Measurements from ENCODE around the gene RASA3.

Gene RASA3

DNA sequence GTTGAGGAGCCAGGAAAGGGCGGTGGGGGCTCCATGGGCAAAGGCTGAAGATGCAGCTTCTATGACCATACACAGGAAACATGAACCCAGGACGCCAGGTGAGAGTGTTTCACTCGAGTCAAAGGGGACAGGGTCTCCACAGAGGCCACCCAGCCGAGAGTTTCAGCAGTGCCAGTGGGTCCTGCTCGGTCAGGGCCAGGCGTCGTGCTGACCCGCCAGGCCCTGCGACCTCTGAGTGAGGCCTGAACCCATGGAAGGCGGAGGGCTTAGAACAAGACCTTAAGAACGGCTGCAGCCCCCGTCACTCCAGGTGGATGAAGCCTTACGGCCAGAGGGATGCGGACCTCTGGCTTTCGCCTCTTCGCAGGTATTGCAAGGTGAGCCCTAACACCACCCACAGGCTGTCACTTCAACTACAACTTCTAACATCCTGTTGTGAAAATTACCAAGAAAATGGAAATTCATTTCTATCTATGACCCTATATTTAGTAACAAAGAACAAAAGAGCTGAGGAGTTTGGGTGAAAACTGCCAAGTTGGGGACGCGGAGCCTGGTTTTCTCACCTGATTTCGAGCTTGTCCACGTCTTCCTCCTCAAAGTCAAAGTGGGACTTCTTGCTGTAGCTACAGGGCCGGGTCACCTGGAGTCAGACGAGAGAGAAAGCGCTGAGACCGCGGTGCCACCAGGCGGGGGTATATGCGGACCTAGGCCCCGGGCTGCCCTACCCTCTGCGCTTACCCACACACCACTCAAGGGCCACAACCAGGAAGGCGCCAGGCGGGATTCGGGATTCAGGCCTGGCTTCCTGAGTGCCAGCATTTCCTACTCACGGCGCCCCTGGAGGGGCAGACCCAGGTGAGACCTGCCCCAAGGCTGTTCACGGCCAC is 108.5 kb downstream of the RASA3 start:
- peak overlapping the region; percentile 41; the same call in 1 of the 2 replicates for H3K9ac ChIP-seq (ENCODE audit: low read length)
- no peaks in the 10 kb centered on the region for H4K20me1 ChIP-seq (ENCODE audit: insufficient read depth, low read length)
- H3K36me3 ChIP-seq (replicated peaks; ENCODE audit: low read depth, low read length): no peaks in the 10 kb centered on the region
- no peak for TF ChIP-seq EZH2phosphoT487 (IDR thresholded peaks at IDR 0.05; ENCODE audit: low read depth)
- TF ChIP-seq, protein P1, sequence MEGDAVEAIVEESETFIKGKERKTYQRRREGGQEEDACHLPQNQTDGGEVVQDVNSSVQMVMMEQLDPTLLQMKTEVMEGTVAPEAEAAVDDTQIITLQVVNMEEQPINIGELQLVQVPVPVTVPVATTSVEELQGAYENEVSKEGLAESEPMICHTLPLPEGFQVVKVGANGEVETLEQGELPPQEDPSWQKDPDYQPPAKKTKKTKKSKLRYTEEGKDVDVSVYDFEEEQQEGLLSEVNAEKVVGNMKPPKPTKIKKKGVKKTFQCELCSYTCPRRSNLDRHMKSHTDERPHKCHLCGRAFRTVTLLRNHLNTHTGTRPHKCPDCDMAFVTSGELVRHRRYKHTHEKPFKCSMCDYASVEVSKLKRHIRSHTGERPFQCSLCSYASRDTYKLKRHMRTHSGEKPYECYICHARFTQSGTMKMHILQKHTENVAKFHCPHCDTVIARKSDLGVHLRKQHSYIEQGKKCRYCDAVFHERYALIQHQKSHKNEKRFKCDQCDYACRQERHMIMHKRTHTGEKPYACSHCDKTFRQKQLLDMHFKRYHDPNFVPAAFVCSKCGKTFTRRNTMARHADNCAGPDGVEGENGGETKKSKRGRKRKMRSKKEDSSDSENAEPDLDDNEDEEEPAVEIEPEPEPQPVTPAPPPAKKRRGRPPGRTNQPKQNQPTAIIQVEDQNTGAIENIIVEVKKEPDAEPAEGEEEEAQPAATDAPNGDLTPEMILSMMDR (IDR thresholded peaks at IDR 0.05; ENCODE audit: low read depth, low read length): no peak
- H3K27ac ChIP-seq (ENCODE audit: low read length): no peak overlapping the region
- H3K4me3 ChIP-seq (ENCODE audit: low read length): peak overlapping the region; percentile 66
- no peaks in the 10 kb centered on the region; the same call in 1 of the 2 replicates for H3K9me3 ChIP-seq (ENCODE audit: insufficient read depth, low read length)
- peaks cover 15% of the 10 kb centered on the region for H3K4me1 ChIP-seq (ENCODE audit: low read length)
- H3K27me3 ChIP-seq (ENCODE audit: low read depth, low read length): no peaks in the 10 kb centered on the region; the same call in 1 of the 2 replicates
- peak overlapping the region; percentile 84 for H2AFZ ChIP-seq (ENCODE audit: low read depth, low read length)
- H3K4me2 ChIP-seq (ENCODE audit: low read length): peak overlapping the region; percentile 86
- H3K79me2 ChIP-seq (ENCODE audit: low read length): no peaks in the 10 kb centered on the region

DNA sequence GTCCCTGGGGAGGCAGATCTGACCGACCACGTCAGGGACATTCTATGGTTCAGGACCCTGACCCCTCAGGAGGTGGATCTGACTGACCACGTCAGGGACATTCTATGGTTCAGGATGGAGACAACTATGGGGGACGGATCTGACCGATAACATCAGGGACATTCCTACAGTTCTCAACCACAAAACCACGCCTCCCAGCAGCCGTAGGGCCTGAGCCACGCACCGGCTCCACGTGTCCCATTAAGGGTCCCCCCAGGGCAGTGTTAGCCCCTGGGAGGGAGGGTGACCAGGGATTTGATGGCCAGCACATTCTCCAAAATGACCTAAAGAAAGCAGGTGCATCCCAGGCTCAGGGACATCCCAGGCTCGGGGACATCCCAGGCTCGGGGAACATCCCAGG is 109.5 kb downstream of the RASA3 start:
- Histone ChIP-seq H3K79me2 (ENCODE audit: low read length) (no peaks in the 10 kb centered on the region), H3K4me1 (ENCODE audit: low read length) (peaks cover 15% of the 10 kb centered on the region), H2AFZ (ENCODE audit: low read depth, low read length) (no peak overlapping the region), H3K27me3 (ENCODE audit: low read depth, low read length) (no peaks in the 10 kb centered on the region; the same call in 1 of the 2 replicates), H3K9me3 (ENCODE audit: insufficient read depth, low read length) (no peaks in the 10 kb centered on the region; the same call in 1 of the 2 replicates), H4K20me1 (ENCODE audit: insufficient read depth, low read length) (no peaks in the 10 kb centered on the region), H3K27ac (ENCODE audit: low read length) (no peak overlapping the region), H3K4me2 (ENCODE audit: low read length) (no peak overlapping the region), H3K9ac (ENCODE audit: low read length) (no peak overlapping the region), H3K36me3 (replicated peaks; ENCODE audit: low read depth, low read length) (no peaks in the 10 kb centered on the region), H3K4me3 (ENCODE audit: low read length) (no peak overlapping the region)
- TF ChIP-seq EZH2phosphoT487 (IDR thresholded peaks at IDR 0.05; ENCODE audit: low read depth): no peak
- TF ChIP-seq, protein P1 (IDR thresholded peaks at IDR 0.05; ENCODE audit: low read depth, low read length): no peak

DNA sequence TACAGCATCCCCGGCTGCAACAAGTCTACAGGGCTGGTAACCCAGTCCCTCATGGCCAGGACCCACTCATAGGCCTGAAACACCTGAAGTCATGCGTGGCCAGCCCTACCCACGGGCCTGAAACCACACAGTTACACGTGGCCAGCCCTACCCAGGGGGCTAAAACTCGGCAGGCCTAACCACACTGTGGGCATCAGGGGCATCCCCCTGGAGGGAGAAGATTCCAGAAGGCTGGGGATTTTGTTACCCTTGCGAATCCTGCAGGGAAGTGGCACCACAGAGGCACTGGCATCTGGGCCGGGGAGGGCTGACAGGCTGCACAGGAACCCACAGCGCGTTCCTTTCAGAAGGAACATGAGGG is 110.1 kb downstream of the RASA3 start:
- Histone ChIP-seq H2AFZ (ENCODE audit: low read depth, low read length) (no peak overlapping the region), H3K9me3 (ENCODE audit: insufficient read depth, low read length) (no peaks in the 10 kb centered on the region; the same call in 1 of the 2 replicates), H3K27me3 (ENCODE audit: low read depth, low read length) (no peaks in the 10 kb centered on the region; the same call in 1 of the 2 replicates), H3K36me3 (replicated peaks; ENCODE audit: low read depth, low read length) (no peaks in the 10 kb centered on the region), H3K4me1 (ENCODE audit: low read length) (peaks cover 15% of the 10 kb centered on the region), H3K79me2 (ENCODE audit: low read length) (no peaks in the 10 kb centered on the region), H4K20me1 (ENCODE audit: insufficient read depth, low read length) (no peaks in the 10 kb centered on the region), H3K9ac (ENCODE audit: low read length) (no peak overlapping the region), H3K4me2 (ENCODE audit: low read length) (no peak overlapping the region), H3K27ac (ENCODE audit: low read length) (no peak overlapping the region), H3K4me3 (ENCODE audit: low read length) (no peak overlapping the region)
- TF ChIP-seq, protein P1 (IDR thresholded peaks at IDR 0.05; ENCODE audit: low read depth, low read length): no peak
- TF ChIP-seq EZH2phosphoT487 (IDR thresholded peaks at IDR 0.05; ENCODE audit: low read depth): no peak

DNA sequence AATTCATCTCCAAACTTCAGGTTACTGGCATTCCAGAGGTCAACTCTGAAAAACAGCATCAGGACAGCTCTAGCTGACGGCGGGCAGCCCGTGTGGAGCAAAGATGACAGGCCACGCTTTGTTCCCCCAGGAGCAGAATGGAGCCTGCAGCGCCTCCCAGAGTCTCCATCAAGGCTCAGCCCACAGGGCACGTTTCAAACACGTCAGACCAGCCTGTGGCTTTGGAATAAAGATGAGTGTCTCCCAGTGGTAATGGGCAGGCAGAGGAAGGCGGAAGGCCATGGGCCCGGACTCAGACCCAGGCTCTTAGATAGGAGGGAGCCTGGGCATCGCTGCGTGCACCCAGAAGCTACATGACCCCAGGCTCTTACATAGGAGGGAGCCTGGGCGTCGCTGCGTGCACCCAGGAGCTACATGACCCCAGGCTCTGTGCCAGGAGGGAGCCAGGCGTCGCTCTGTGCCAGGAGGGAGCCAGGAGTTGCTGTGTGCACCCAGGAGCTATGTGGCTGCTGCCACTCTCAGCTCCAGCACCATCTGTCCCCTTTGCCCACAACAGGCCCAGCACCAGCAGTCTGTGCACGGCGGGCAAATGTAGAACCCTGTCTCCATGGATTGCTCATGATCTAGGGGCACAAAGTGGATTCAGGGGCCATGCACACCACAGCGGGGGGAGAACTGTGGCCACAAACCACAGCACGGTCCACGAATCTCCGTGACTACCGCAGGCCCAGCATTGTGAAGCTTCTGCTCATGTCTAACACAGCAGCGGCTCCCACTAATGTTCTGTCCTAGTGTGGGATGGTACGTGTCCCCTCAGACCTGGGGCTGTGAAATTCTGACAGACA is 110.7 kb downstream of the RASA3 start:
- H3K36me3 ChIP-seq (replicated peaks; ENCODE audit: low read depth, low read length): no peaks in the 10 kb centered on the region
- peaks cover 15% of the 10 kb centered on the region for H3K4me1 ChIP-seq (ENCODE audit: low read length)
- no peaks in the 10 kb centered on the region for H3K79me2 ChIP-seq (ENCODE audit: low read length)
- no peaks in the 10 kb centered on the region for H4K20me1 ChIP-seq (ENCODE audit: insufficient read depth, low read length)
- no peak overlapping the region for H3K4me2 ChIP-seq (ENCODE audit: low read length)
- H3K4me3 ChIP-seq (ENCODE audit: low read length): no peak overlapping the region
- no peak for TF ChIP-seq EZH2phosphoT487 (IDR thresholded peaks at IDR 0.05; ENCODE audit: low read depth)
- TF ChIP-seq, protein P1 (IDR thresholded peaks at IDR 0.05; ENCODE audit: low read depth, low read length): no peak
- no peak overlapping the region for H2AFZ ChIP-seq (ENCODE audit: low read depth, low read length)
- H3K27me3 ChIP-seq (ENCODE audit: low read depth, low read length): no peaks in the 10 kb centered on the region; the same call in 1 of the 2 replicates
- no peaks in the 10 kb centered on the region; the same call in 1 of the 2 replicates for H3K9me3 ChIP-seq (ENCODE audit: insufficient read depth, low read length)
- no peak overlapping the region for H3K9ac ChIP-seq (ENCODE audit: low read length)
- no peak overlapping the region for H3K27ac ChIP-seq (ENCODE audit: low read length)

All from OCI-LY3 (cell line).